GM19043 (cell line): Measurements from ENCODE around the gene FOXP1.
A peak's percentile ranks its signal among the peaks of the same experiment; 100 is the strongest.

Experiments used
- ATAC-seq: cut with Tn5 transposase; IDR thresholded peaks from one replicate; pipeline ENCODE4 v1.9.1; 2021; ENCODE audit warnings: low read depth; ENCODE audit not compliant: unreplicated experiment

The FOXP1 gene

DNA sequence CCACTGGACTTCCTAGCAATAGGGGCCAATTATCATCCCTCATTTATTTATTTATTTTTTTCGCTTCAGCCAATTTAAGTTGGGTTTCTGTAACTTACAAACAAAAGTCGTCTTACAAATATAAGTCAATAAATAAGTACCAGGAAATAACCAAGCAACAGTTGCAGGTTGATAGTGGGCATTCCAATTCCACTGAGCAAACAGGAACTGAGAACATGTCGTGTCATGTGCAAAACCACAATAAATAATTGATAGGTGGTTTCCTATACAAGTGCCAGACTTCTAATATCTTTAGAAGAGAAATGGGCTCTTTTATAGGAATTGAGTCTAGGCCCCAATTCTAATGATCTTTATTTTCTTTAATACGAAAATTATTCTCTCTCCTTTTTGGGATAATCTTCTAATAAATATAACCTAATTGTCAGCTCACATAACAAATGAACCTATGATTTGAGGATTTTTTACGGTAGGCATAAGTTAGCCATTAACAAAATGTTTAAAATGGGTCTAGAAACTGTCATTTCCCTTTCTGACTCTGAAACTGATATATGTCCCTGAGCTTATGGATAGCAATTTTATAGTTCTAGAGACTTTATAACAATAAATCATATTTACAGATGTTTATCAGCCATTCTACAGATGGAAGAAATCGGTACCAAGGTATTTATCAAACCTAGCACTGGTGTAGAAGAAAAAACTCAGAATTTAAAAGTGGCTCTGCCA, 571.8 kb downstream of the FOXP1 start:
- peak; percentile 78 for ATAC-seq

DNA sequence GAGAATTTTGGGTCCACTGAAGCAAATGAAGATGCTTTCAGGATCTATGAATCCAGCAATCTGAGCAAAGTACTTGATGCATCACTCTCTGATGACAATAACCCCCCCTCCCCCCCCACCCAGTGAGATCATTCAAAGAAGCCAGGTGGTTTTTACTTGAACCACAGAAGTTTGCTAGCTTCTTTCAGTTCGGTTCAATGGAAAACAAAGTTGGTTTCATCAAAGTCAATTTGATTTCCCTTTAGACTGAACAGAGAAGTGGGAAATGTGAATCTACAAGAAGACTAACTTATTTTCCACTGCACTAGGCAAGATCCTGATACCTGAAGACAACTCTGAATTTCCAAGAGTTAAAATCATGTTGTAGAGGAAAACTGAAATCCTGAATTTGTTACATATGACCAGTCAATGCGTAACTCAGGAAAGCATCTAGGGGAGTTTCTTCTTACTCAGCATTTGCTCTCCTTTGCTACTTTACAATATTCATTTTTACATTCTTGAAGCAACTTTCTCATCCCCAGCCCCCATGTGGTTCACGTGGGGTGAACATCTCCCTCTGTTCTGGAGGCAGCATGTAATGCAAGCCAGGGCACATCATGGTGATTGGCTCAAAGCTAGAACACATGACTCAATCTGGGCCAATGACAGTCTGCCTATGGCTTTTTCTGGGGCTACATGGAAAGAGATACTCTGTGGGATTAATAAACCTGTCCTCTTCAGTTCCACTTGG, 572.6 kb downstream of the FOXP1 start:
- ATAC-seq, result peak; percentile 60

DNA sequence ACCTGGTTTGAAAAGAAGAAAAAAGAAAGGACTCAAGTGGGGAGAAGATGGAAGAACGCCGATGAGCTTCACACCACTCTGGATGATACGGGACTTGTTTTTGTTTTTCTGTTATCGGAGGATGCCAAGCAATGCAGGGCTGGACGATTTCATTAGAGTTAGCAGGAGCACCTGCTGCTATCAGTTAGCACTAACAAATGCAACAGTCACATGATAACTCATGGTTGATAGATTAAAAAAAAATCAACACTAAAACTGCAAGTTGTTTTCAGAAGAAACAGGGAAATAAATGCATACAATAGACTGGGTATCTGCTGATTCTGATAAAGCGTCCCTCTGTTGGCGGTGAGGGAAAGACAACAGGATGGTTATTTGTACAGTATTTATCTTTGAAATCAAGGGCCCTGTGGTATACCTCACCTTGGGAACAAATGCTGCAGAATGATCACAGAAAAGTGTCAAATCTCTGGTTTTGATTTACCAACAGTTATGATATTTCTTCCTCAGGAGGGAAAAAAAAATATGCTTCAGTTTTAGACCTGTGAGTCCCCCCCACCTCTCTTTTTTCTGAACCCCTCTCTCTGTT, 575.1 kb downstream of the FOXP1 start:
- ATAC-seq, result no peak

- ATAC-seq, result no peak
These were observed 576.4 kb downstream of the FOXP1 start for GRCh38 chr3:71006810-71007785.

GRCh38 chr3:71005702-71006321, 577.7 kb downstream of the FOXP1 start:
- ATAC-seq, result no peak

DNA sequence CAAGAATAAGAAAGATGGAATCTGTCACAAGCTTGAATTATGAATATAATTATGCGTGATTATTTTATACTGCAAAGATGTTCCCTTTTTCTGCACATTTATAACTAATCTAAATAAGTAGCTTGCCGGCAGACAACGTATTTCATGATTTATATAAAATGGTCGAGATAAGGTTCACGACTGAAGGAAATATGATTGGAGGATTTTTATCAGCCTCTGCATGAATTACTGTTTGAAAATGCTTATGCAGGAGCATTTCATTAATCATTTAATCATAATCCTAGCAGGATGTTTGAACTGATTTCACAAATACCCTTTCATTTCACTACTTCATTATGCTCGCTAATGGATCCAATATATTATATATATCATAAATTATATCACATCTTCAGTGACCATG, 580.0 kb downstream of the FOXP1 start:
- ATAC-seq, result no peak

DNA sequence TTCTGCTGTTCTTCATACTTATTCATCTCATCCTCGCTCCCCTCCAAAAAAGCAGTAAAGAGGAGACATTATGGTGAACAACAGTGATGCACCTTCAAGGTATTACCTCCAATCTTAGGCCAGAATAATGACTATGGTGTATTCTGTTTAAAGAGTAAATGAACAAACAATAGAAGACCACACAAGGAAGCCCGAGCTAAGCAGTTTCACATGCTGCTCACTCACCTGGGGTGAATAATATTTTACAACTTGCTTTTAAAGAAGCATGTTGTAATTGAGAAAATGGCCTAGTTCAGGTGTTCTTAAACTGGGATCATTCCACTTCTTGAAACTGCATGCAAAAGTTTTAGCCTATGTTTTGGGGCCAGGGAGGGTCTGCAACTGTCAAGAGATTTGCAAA, 581.2 kb downstream of the FOXP1 start:
- no peak for ATAC-seq

GRCh38 chr3:71001303-71001830, 582.2 kb downstream of the FOXP1 start:
- no peak for ATAC-seq

GRCh38 chr3:71000483-71000882, 583.0 kb downstream of the FOXP1 start:
- ATAC-seq, result no peak

DNA sequence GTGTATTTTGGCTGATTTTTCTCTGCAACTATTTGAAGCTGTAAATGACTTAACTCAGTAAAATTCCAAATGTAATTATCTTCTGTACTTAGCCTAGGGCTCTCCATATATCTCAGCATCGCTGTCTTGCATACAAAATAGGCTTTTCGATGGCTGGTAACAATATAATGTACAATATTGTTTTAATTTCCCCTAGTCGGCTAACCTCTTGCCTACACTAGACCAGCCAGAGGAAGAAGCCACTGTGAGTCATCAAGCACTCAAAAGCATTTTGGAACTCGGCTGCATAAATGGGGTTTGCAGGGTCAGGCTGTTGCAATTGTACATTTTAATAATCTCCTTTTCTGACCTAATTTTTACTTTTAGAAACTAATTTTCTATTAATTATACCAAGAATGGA, 583.8 kb downstream of the FOXP1 start:
- ATAC-seq, result no peak

- ATAC-seq, result no peak
These were observed 587.4 kb downstream of the FOXP1 start for GRCh38 chr3:70996082-70996481.

DNA sequence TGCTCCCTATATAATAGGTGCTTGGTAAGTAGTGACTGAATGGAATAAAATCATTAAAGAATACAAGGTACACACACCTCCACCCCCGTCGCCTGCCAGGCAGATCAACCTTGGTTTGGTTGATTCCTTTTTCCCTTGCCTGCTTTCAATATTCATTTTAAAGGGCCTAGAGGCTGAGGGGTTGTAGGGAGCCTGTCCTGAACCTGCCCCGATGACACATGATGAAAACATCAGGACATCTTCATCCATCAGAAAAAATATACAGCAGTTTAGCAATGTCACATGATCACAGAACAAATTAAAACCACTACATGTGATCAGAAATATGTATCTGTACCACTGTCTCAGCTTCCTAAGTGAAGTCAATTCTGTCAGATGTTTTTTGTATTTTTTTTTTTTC, 588.9 kb downstream of the FOXP1 start:
- ATAC-seq, result no peak

GRCh38 chr3:70992562-70993204, 590.8 kb downstream of the FOXP1 start:
- no peak for ATAC-seq

GRCh38 chr3:70992131-70992530, 591.4 kb downstream of the FOXP1 start:
- no peak for ATAC-seq

GRCh38 chr3:70990723-70991122, 592.8 kb downstream of the FOXP1 start:
- no peak for ATAC-seq

GRCh38 chr3:70990185-70990584, 593.3 kb downstream of the FOXP1 start:
- ATAC-seq, result peak; percentile 66

GRCh38 chr3:70989174-70989573, 594.4 kb downstream of the FOXP1 start:
- no peak for ATAC-seq

DNA sequence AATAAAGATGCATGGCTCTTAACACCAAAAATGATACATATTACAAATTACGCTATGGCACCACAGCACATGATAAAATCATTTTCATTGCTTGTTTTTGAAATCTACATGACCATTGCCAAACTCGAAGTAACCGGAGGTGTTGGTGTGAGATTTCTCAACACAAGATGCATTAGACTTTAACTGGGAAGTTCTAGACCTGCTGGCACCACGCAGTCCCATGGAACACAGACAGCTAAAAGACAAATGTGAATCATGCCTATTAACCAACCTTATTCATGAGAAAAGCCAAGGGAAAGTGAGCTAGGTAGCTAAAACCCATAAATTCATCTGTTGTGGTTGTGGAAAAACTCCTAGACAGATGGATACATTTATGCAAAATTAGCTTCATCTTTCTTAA, 595.4 kb downstream of the FOXP1 start:
- no peak for ATAC-seq

DNA sequence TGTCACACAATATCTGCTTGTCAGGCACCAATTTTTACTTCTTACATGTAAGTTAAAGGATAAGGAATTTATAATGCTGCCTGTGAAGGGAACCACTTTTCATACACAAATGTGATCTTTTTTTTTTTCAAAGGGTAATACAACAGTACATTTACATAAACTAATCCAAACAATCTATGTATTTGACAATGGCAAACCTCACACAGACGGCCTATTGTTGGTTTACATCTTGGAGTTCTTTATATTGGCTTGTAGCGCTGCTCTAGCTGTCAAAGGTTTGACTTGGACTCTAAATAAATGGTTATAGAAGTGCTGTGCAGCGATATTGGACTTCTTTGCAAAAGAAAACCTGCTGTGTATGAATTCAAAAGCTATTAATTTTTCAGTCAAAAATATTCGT, 598.0 kb downstream of the FOXP1 start:
- ATAC-seq, result no peak
